ENCODE results near the gene WWOX. TPM values are rescaled to one million over a fixed set of nuclear protein-coding genes. Genes with fewer than 3 reads are reported as not detected.

WWOX gene
- total RNA-seq, 1 experiment from 2014 or later = 15.6 TPM

DNA sequence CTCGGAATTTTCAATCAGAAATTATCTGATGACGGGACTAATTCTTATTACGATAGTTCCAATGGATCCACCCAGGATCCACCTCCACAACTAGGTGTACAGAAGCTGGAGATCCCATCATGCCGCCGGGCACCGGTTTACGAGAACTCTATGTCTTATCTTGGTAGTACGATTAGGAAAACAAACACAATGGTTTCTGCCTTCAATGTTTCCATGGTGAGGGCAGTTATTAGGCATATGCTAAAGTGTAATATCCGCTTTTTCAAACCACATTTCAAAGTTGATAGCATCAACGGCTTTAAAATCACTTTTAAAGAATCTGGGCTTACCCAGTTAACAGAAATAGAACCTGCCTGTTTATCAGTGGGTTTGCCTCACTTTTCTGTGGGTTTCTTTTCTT lies 795.4 kb downstream of the WWOX start:
- WGBS (ENCODE audit: extremely low coverage, insufficient read length, low lambda C conversion rate) = no CpG with 5 or more reads among the region's 10 CpGs
- Histone ChIP-seq H2BK15ac (ENCODE audit: low read depth, low read length) (no peak overlapping the region), H2BK12ac (ENCODE audit: insufficient read length, low read depth, low read length) (no peak overlapping the region), H4K8ac (replicated peaks; ENCODE audit: insufficient read length, low read depth, low read length) (no peak overlapping the region), H3K79me2 (ENCODE audit: insufficient read depth, low read length) (no peaks in the 10 kb centered on the region), H3K14ac (ENCODE audit: insufficient read depth, low read length) (no peak overlapping the region), H3K18ac (ENCODE audit: insufficient read length, low read depth, low read length) (no peak overlapping the region), H3K9ac (ENCODE audit: extremely low read depth, insufficient read length, low read length) (no peak overlapping the region), H3K27ac (ENCODE audit: insufficient read length, low read depth, low read length) (no peak overlapping the region), H3K4me2 (ENCODE audit: insufficient read depth, insufficient read length, low read length) (no peak overlapping the region), H3K79me1 (ENCODE audit: insufficient read depth, low read depth, low read length, poor library complexity, severe bottlenecking) (no peaks in the 10 kb centered on the region), H3K27me3 (ENCODE audit: insufficient read depth, low read length) (no peaks in the 10 kb centered on the region), H2AK5ac (ENCODE audit: insufficient read length, low read length) (no peak overlapping the region), H3K56ac (ENCODE audit: insufficient read length, low read depth, low read length) (no peak overlapping the region), H2AFZ (ENCODE audit: low read length) (no peak overlapping the region), H2BK120ac (ENCODE audit: low read depth, low read length, poor library complexity, severe bottlenecking) (no peak overlapping the region), H2BK5ac (ENCODE audit: insufficient read length, low read length) (no peak overlapping the region), H3K4ac (ENCODE audit: low read depth, low read length) (no peak overlapping the region), H3K23ac (ENCODE audit: insufficient read length, low read depth, low read length) (no peak overlapping the region), H3K9me3 (ENCODE audit: control insufficient read depth, low read depth, low read length) (no peaks in the 10 kb centered on the region), H4K91ac (ENCODE audit: insufficient read length, low read depth, low read length) (no peak overlapping the region), H4K5ac (ENCODE audit: insufficient read length, low read depth, low read length) (no peak overlapping the region), H3K4me1 (ENCODE audit: insufficient read depth, low read length) (peaks cover 2% of the 10 kb centered on the region; the same call in 1 of the 2 replicates), H2BK20ac (ENCODE audit: low read depth, low read length, poor library complexity, severe bottlenecking) (no peak overlapping the region), H3K23me2 (ENCODE audit: insufficient read length, low read depth, low read length, poor library complexity, severe bottlenecking) (no peaks in the 10 kb centered on the region), H4K20me1 (ENCODE audit: control insufficient read depth, insufficient read depth, insufficient read length) (no peaks in the 10 kb centered on the region), H3T11ph (ENCODE audit: low read length) (no peak overlapping the region)
- no peak overlapping the region for H3K27ac Mint-ChIP-seq
- peaks cover 19 to 20% of the 10 kb centered on the region in 2 experiments for H3K4me1 Mint-ChIP-seq
- TF ChIP-seq, protein P1, sequence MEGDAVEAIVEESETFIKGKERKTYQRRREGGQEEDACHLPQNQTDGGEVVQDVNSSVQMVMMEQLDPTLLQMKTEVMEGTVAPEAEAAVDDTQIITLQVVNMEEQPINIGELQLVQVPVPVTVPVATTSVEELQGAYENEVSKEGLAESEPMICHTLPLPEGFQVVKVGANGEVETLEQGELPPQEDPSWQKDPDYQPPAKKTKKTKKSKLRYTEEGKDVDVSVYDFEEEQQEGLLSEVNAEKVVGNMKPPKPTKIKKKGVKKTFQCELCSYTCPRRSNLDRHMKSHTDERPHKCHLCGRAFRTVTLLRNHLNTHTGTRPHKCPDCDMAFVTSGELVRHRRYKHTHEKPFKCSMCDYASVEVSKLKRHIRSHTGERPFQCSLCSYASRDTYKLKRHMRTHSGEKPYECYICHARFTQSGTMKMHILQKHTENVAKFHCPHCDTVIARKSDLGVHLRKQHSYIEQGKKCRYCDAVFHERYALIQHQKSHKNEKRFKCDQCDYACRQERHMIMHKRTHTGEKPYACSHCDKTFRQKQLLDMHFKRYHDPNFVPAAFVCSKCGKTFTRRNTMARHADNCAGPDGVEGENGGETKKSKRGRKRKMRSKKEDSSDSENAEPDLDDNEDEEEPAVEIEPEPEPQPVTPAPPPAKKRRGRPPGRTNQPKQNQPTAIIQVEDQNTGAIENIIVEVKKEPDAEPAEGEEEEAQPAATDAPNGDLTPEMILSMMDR (conservative IDR thresholded peaks at IDR 0.05) = no peak
- no peaks in the 10 kb centered on the region for H3K9me3 Mint-ChIP-seq
- H3K36me3 Mint-ChIP-seq (ENCODE audit: insufficient read depth in 1 of 3, low read depth in 3 of 3) = no peaks in the 10 kb centered on the region
- no peaks in the 10 kb centered on the region for H3K27me3 Mint-ChIP-seq (ENCODE audit: low read depth)
- no peak overlapping the region for H3K4me3 Mint-ChIP-seq
- no peak for DNase-seq
